DMS114 treated with DMSO at 0.1 percent for 48 hours (cell line): ENCODE measurements around the gene DEPDC1B.
"Not testable (repeated sequence)": the region's sequence is repeated elsewhere in the genome, so short reads cannot be mapped to it uniquely, and the experiment has no call there.

Source experiments
- DNase-seq: peaks from one replicate; lab custom pipeline; 2025; ENCODE audit not compliant: unreplicated experiment; lab: John Stamatoyannopoulos, UW

Gene DEPDC1B

GRCh38 chr5:60649288-60649917, 50.6 kb downstream of the DEPDC1B start:
- peak; percentile 4 for DNase-seq

GRCh38 chr5:60648175-60648574, 51.8 kb downstream of the DEPDC1B start:
- no peak for DNase-seq

- DNase-seq: no peak
These were observed 59.1 kb downstream of the DEPDC1B start for GRCh38 chr5:60640901-60641300.

- DNase-seq: no peak
These were observed 60.4 kb downstream of the DEPDC1B start for GRCh38 chr5:60639544-60639943.

GRCh38 chr5:60638300-60638699, 61.7 kb downstream of the DEPDC1B start:
- DNase-seq: no peak

- DNase-seq: no peak
These were observed 63.3 kb downstream of the DEPDC1B start for GRCh38 chr5:60636644-60637043.

GRCh38 chr5:60636001-60636400, 64.0 kb downstream of the DEPDC1B start:
- DNase-seq: no peak

GRCh38 chr5:60634051-60634450, 65.9 kb downstream of the DEPDC1B start:
- DNase-seq: no peak

- no peak for DNase-seq
These were observed 66.6 kb downstream of the DEPDC1B start for GRCh38 chr5:60633341-60633740.

- DNase-seq: no peak
These were observed 67.8 kb downstream of the DEPDC1B start for GRCh38 chr5:60632153-60632552.

GRCh38 chr5:60630836-60631235, 69.1 kb downstream of the DEPDC1B start:
- no peak for DNase-seq

GRCh38 chr5:60630179-60630578, 69.8 kb downstream of the DEPDC1B start:
- DNase-seq: no peak

- DNase-seq: not testable (repeated sequence)
These were observed 75.1 kb downstream of the DEPDC1B start for GRCh38 chr5:60624875-60625274.

GRCh38 chr5:60620752-60621151, 79.2 kb downstream of the DEPDC1B start:
- not testable (repeated sequence) for DNase-seq

- no peak for DNase-seq
These were observed 86.1 kb downstream of the DEPDC1B start for GRCh38 chr5:60613826-60614225.

GRCh38 chr5:60611099-60611740, 88.7 kb downstream of the DEPDC1B start:
- DNase-seq: no peak

GRCh38 chr5:60604771-60605170, 95.2 kb downstream of the DEPDC1B start:
- no peak for DNase-seq

GRCh38 chr5:60598424-60598823, 101.5 kb downstream of the DEPDC1B start:
- no peak for DNase-seq

GRCh38 chr5:60597572-60598320, 102.2 kb downstream of the DEPDC1B start:
- DNase-seq: no peak

GRCh38 chr5:60594715-60595477, 105.1 kb downstream of the DEPDC1B start:
- DNase-seq: no peak

GRCh38 chr5:60590172-60590571, 109.8 kb downstream of the DEPDC1B start:
- DNase-seq: no peak
